ENCODE measurements around the gene SRRM4.

DNA sequence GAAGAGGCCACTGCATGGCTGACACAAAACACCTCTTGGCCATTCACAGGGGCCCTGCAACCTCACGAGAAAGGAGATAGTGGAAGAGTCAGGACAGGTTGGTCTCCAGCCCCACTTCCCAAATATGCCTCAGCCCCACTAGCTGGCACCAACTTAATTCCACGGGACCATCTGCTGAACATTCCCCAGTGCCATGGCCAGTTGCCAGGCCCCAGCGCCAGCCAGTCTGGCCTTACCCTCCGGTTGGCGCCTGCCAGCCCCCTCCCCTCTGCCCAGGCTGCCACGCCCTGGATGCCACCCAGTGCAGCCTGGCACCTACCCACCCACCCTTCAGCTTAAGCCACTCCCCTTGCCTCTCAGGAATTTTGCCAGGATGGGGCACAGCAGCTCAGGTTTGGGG, 176.2 kb downstream of the SRRM4 start:
- no peak for TF ChIP-seq CTCF (IDR thresholded peaks at IDR 0.05; ENCODE audit: poor library complexity, severe bottlenecking)
- TF ChIP-seq RAD21 (conservative IDR thresholded peaks at IDR 0.05): no peak
- no peak for TF ChIP-seq MXI1 (conservative IDR thresholded peaks at IDR 0.05; ENCODE audit: poor library complexity, severe bottlenecking)
- TF ChIP-seq POLR2AphosphoS5 (IDR thresholded peaks at IDR 0.05): no peak
- TF ChIP-seq TAF1 (IDR thresholded peaks at IDR 0.05; ENCODE audit: low read depth): no peak
- TF ChIP-seq EZH2 (IDR thresholded peaks at IDR 0.05; ENCODE audit: borderline replicate concordance, insufficient read depth, low read length, poor library complexity, severe bottlenecking): no peak
- TF ChIP-seq, protein P1, sequence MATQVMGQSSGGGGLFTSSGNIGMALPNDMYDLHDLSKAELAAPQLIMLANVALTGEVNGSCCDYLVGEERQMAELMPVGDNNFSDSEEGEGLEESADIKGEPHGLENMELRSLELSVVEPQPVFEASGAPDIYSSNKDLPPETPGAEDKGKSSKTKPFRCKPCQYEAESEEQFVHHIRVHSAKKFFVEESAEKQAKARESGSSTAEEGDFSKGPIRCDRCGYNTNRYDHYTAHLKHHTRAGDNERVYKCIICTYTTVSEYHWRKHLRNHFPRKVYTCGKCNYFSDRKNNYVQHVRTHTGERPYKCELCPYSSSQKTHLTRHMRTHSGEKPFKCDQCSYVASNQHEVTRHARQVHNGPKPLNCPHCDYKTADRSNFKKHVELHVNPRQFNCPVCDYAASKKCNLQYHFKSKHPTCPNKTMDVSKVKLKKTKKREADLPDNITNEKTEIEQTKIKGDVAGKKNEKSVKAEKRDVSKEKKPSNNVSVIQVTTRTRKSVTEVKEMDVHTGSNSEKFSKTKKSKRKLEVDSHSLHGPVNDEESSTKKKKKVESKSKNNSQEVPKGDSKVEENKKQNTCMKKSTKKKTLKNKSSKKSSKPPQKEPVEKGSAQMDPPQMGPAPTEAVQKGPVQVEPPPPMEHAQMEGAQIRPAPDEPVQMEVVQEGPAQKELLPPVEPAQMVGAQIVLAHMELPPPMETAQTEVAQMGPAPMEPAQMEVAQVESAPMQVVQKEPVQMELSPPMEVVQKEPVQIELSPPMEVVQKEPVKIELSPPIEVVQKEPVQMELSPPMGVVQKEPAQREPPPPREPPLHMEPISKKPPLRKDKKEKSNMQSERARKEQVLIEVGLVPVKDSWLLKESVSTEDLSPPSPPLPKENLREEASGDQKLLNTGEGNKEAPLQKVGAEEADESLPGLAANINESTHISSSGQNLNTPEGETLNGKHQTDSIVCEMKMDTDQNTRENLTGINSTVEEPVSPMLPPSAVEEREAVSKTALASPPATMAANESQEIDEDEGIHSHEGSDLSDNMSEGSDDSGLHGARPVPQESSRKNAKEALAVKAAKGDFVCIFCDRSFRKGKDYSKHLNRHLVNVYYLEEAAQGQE (IDR thresholded peaks at IDR 0.05; ENCODE audit: borderline replicate concordance): no peak
- TF ChIP-seq SMC3 (conservative IDR thresholded peaks at IDR 0.05; ENCODE audit: poor library complexity): no peak
